Left kidney (tissue), 2 donors: Measurements from ENCODE around the gene TRIM31. TPM values are rescaled to one million over a fixed set of nuclear protein-coding genes. Genes with fewer than 3 reads are reported as not detected.

ENCODE experiments used
- DNase-seq: peaks from one replicate; pipeline ENCODE4 v3.0.0-alpha.2; 2013
- polyA plus RNA-seq: library from polyadenylated mRNA; unstranded; fragments of 120-200 nt; gene quantifications from one replicate; pipeline ENCODE4 v1.2.1, GENCODE V29; 2013; ENCODE audit not compliant: insufficient read length

Gene TRIM31
- polyA plus RNA-seq, 1 donor = not detected

DNA sequence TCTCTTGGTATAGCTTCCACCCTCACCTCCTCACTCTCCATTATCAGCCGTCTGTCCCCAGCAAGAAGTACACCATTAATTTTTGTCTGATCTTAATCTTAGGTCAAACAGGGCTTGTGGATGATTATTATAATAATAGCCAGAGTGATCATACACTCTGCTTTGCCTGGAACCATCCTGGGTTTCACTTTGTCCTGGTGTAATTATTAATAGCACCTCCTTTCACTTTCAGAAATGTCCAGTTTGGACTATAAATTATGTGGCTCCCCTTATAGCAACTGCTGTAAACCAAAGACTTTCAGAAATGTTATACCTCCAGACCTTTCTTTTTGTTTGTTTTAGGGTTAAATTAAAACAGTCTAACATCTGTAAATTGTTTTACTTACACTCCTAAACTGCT, 951 bp upstream of the TRIM31 start:
- no peak for DNase-seq

DNA sequence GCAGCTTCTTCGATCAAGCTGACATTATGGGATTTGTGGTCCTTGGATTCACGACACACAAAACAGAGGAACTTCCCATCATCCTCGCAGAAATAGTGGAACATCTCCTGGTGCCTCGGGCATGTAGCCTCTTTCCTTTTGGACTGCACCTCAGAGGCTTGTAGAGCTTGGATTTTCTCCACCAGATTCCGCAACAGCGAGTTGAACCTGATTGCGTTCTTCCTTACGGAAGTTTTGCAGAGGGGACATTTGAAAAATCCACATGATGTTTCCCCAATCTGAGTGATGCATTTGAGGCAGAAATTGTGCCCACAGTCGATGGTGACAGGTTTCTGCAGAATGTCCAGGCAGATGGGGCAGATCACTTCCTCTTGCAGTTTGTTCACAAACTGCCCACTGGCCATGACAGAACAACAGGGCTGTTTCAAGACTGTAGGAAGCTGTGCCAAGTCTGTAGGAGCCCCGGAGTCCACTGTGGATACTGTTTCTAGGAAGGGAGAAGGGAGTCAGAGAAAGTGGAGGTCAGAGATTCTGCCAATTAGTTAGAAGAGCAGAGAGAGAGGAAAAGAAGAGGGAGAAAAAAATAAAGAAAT, 392 bp downstream of the TRIM31 start:
- no peak for DNase-seq

DNA sequence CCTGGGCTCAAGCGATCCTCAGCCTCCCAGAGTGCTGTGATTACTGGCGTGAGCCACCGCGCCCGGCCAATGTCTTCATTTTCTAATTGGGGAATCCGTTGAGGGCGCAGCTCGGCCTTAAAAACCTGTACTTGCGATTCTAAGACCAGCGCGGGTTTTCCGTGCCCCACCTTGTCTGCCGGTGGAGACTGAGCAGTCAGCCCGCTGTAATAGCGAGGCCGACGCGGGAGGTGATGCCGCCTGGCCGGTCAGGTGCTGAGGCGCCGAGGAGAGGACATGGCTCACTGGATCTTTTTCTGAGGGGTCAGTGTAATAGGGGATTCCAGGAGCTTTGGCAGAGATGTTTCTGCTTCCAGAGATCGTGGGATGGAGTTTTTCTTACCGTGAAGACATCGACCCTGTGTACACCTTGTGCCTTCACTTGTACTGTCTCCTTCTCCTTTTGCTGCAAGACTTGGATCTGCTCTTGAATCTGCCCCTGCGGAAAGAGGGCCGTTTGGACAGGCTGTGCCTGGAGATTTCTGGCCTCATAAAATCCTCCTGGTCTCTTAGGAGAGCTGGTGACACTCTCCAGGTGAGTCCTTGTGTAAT, 1.5 kb downstream of the TRIM31 start:
- no peak for DNase-seq

DNA sequence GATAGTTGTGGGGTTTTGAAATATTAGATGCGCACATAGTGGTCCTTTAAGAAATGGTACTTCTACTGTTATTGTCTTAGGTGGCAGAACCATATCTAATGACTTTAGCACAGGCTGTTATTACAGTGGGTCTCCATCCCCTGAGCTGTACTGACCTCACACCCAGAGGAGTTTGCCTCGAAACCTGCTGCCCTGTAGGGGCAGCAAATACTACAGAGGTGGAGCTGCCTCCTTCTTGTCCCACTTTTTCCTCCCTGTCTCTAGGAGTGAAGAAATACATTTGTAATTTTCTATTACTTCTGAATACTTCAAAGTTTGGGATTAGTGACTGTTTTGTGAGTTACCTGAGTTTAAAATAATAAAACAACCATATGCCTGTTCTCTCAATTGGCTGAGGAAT, 8.2 kb downstream of the TRIM31 start:
- DNase-seq = no peak

DNA sequence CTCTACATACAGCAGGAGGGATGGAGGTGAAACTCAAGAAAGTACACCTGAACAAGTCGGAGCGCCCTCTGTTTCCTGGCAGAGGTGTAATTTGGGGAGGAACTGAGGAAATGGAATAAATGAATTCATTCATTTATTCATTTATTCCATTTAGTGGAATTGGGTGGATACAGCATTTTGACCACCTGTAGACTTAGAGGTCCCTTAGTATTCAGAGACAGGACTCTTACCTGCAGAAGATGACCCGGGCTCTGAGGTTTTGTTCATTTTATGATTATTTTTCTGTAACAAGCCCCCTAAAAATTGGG, 9.1 kb downstream of the TRIM31 start:
- no peak for DNase-seq

DNA sequence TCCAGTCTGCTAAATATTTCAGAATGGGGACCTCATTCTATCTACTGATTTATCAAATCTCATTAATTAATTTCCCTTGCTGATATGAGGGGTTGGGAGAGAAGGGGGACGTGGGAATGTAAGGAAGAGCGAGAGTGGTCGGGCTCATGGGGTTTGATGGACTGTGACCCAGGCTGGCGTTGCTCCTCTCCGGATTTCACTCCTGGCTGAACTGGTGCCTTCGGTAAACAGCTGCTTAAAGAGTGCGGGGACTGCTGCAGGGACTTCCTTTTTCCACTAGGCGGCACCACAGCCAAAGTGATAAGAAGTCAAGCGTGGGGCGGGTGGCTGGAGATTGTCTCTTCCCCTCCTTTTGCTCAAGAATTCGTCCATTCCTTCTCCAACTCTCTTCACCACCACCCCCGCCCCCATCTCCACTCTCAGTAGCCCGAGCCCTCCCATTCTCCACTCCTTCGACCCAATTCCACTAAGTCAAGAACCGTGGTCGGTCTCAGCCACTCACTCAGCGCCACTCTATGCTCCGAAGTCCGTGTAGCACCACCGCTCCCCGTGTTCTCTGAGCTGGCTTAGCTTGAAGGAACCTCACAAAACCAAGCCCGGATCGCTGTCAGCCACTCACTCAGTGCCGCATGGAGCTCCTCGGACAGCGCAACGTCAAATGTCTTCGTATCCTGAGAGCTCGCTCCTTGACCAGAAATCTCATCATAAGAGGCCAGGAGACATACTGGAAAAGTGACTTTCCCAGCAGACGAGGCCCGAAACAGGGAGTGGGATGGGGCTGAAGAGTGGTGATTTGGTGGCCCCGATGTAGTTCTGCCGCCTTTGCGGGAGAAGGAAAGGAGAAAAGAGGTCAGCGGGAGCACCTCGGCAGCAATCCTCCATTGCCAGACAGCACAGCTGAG, 9.7 kb downstream of the TRIM31 start:
- peak; percentile 92 for DNase-seq

DNA sequence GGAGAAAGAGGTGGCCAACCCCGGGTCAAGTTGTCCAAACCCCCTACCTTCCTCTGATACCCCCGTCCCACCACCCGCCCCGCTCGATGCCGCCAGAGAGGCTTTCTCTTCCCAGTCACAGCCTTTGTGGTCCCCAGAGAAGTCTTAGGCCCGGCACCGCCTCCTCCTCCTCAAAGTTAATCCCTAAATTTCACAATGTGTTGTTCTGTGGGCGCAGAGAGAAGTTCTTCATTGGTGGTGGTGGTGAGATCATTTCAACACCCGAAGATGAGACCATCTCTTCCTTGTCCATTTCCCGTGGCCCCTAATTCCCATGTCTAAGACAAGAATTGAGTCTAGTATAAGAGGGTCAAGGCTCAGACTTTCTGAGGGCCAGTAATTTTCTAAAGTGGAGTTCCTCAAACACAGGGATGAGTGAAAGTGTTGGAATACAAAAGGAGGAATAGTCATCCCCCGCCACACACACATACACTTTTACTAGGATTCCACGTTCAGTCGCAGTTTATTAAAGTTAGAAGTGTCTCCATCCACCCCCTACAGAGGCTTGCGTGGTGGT, 10.4 kb downstream of the TRIM31 start:
- DNase-seq = no peak

DNA sequence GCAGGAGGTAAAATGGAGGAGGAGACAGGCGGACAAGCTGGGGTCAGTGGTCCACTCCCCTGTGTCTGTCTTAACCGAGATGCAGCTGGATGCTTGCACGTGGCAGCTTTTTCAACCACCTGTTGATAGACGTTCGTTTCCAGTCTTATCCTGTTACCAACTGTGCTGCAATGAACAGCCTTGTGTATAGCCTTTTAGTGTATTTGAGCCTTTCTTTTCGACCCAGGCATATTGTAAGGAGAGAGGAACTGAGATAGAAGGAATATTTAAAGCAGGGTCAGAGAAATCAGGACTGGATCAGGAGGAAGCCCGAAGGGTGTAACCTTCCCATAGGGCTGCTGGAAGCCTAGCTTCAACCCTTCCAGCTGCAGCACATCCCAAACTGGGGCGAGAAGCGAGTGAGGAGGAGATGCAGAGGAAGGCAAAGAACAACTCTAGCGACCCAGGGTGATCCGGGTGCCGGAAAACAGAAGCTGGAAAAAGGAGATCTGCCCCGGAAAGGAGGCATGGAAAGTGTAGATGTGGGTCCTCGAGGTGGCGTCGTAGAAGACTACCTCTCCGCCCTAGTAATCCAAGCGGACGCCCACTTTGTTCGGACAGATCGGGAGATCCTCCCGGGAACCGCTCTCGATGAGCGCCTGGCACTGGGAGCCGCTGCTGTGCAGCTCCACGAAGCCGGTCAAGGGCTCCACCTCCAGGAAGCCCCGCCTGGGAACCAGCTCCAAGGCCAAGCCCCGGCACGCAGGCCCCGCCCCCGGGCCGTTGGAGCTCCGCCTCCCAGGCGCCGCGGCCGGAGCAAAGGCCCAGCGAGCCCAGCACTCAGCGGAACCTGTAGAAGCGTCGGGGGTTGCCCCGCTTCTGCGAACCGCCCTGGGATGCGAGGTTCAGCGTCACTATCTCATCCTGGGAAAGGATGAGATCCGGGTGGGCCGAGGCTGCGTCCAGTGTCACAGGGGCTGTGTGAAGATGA, 11.2 kb downstream of the TRIM31 start:
- peak; percentile 82 for DNase-seq

DNA sequence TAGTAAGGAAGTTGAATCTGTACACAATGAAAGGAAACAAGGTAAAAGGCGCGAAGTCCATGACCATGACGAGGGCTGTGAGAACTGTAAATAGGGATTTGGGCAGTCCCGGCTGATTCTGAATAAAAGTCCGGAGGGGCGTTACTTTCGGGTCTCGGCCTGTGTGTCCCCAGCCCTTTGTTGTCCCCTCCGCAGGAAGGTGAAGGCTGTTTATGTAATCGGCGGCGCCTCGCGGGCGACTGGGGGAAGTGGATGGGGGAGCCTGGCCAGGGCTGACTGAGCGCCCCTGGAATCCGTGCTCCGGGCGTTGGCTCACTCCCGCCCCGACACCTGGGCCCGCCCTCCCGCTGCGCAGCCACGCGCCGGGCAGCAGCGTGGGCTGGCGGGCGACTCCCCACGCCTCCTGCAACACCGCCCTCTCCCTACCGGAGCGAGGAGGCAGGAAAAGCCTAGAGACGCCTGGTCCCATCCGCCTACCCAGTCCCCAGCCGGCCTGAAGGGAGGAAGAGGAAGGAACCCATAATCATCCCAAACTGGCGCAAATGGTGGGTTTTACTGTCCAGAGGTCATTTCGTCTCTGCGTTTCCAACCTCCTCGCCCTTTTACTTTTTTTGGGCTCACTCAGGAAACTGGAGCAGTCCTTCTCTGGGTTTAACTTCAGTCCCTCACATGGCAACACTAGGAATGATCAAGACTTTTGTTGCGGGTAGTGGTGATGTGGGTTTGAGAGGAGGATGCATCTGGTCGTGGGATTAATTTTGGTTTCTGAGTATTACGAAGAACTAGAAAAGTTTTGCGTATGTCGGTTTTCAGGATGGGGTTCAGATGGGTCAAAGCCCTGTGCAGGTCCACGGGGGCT, 12.1 kb downstream of the TRIM31 start:
- peak; percentile 15 for DNase-seq

DNA sequence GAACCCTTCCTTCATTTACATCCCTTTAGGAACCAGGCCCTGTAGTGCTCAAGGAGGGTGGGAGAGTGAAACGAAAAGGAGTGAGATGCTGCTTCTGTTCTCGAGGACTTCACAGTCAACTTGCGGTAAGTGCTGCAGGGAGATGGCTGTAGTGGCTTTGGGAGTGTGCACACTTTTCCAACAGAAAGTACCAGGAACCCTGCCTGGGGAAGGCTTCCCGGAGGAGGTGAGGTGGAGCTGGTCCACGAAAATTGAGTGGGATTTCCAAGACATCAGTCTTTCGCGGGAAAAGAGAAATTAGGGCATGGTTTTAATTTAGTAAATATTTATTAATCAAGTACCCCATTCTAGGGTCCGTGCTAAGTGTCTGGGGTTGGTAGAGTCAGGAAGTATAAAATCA, 12.7 kb downstream of the TRIM31 start:
- DNase-seq = no peak

DNA sequence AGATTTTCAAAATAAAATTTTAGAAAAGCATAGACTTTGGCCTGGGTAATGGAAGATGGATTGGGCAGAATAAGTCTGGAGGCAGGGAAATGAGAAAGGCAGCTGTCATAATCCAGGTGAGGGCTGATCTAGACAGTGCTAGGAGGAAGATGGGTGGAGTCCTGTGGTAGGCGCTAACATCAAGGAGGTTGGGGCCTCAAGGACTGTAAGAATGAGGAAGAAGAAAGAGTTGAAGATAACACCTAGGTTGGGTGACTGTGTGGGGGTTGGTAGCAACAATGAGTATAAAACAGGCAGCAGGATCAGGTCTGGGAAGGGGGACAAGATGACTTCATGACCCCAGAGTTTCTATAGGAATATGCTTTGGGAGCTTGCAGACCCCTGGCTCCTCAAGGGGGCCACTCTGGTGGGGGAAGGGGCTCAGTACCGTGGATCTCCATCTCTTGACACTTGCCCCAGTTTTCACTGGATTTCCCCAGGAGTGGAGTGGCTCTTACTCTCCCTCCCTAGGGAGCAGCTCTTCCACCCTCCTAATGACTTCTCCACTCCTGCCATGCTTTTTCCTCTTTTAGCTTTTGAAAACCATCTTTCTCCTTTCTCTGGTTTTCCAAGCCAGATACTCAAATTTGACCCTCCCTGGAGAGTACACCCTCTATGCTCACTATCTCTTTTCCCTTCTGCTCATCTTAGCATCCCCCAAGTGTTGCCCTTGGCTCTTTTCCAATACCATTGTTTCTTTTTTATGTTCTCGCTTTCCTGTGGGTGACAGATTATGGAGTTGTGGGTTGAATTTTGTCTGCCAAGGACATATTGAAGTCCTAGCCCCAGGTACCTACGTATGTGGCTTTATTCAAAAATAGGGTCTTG, 14.8 kb downstream of the TRIM31 start:
- DNase-seq = no peak

DNA sequence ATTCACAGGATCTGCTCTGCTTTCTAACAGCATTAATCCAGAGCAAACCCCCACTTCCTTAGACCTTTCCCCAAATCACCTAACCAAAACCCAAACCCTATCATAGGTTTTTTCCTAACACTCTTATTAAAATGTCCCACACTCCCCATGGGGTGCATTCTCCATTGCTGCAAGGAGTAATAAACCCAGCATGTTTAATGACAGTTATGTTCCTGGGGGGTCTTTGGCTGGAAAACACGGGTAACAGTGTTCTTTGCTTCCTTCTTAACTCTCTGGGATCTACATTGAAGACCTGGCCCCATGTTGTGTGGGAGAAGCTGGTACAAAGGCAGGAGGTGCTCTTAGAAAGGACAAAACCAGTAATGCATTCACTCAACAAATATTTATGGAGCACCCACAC, 16.1 kb downstream of the TRIM31 start:
- no peak for DNase-seq

DNA sequence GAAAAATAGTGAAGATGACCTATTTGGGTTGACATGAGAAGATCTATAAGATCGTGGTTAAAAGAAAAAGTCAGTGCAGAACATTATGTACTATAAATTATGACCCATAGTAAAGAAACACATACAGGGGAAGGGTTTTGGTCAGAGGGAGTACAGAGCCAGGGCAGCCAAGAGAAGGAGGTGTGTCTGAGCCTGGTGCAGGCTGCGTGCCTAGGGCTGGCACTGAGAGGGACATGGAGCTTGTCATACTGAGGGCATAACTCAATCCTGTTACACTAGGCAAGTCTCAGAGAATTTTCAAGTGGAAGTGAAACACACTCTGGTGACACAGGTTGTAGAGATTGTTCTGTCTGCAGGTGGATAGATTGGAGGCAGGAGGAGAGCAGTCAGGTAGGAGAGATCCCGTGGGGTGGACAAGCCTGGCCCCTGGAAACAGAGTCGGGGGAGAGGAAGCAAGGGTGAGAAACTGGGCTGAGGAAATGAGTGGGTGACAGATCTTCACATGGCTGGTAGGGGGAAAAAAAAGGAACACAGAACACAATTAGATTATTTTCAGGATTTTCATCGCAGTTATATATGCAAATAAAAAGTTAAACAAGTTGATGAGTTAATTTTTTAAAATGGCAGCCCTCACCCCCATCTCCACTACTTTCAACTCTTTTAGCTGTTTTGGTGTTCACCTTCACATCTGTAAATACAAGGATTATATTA, 18.8 kb downstream of the TRIM31 start:
- DNase-seq = no peak

DNA sequence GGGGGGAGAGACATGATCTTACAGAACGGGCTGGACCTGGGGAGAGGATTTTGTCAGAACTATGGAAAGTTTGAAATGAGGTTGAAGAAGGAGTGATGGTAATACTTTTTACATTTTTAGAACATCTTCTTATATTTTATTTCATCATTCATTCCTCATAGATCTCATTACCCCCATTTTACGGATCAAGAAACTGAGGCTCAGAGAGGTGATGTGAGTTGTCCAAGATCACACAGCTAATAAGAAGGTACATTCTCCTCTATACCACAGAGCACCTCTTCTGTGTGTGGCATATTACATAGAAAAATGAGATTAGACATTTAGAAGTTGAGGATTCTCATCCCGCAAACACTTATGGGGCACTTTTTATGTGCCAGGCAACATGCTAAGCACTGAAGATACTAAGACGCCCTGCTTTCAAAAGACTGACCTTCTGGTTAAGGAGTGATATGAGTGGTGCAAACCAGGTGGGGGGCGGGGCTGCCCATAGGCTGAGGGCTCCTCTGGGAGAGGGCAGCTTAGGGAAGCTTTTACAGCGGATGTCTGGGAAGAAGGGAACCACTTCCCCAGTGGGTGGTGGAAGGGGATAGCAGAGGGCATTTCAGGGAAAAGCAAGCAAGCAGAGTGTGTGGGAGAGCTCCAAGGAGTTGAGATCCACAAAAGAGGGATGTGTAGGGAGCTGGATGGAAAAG, 19.9 kb downstream of the TRIM31 start:
- DNase-seq = no peak

DNA sequence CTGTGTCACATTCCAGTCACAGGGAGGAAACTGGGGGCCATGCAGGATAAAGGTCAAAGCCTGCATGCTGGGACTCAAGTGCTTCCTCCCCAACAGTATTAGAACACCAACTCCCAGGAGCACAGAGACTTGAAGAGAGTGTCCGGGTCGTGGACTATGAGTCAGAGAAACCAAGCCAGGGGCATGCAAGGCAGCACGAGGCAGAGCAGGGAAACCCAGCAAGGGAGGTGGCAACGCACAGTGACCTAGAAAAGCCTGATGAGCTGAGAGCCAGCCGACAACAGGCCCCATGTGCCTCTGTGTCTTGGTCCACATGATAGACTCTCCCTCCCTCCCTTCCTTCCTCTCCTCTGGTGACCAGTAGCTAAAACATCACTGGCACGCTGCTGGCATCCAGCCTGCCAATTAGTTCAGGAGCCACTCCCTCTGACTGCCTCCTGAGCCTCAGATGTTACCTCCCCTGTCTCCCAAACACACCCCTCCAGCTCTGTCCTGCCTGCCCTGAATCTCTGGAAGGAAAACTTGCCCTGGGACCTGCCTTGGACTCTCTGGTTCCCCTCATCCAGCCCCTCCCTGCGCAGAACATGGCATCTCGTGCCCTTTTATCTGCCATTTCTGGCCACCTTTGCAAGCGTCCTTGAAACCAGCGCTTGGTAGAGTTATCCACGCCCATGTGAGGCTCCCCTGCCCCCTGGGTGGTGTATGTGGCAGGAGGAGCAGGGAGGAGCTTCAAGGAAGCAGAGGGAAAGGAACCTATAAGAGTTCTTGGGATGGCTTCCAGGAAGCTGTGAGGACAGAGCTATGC, 21.1 kb downstream of the TRIM31 start:
- no peak for DNase-seq

DNA sequence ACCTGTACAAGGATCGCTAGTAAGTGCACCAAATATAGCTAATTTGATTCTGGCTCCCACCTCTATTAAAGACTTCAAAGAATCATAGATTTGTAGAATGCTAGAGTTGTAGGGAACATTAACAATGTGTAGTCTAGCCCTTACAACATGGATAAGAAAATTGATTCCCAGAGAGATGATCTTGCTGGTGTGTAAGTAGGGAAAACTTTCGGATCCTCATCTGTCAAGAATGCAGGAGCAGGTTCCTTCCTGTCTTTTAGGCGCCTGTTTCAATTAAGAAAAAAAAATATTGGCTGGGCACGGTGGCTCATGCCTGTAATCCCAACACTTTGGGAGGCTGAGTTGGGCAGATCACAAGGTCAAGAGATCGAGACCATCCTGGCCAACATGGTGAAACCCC, 25.0 kb downstream of the TRIM31 start:
- DNase-seq = no peak

DNA sequence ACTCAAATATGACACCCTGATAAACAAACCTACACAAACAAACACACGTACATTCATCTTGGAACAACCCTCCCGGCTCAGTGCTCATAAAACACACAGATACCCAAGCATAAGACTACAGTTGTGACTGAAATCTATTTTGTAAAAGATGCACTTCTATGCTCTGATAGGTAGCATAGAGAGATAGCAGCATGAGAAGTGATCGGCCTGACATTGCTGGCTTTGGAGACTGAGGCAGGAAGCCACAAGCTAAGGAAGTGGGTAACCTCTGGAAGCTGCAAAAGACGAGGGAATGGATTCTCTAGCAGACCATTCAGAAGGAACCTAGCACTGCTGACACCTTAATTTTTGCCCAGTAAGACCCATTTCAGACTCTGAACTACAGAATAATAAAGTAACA, 35.7 kb downstream of the TRIM31 start:
- no peak for DNase-seq
